GM12801 (cell line): ENCODE data around the gene FNTB.

ENCODE experiments used
- CTCF ChIP-seq: IDR thresholded peaks from one replicate; pipeline ENCODE4 v1.5.1; 2011; ENCODE audit warnings: control low read depth; ENCODE audit not compliant: insufficient read length; ENCODE audit errors: extremely low read depth

FNTB gene

GRCh38 chr14:65007202-65007601 is 20.5 kb downstream of the FNTB start:
- no peak for TF ChIP-seq CTCF

GRCh38 chr14:65010211-65010931 is 23.7 kb downstream of the FNTB start:
- TF ChIP-seq CTCF: no peak

GRCh38 chr14:65011538-65011937 is 24.8 kb downstream of the FNTB start:
- no peak for TF ChIP-seq CTCF

- TF ChIP-seq CTCF: no peak
Measured at GRCh38 chr14:65012353-65012752, 25.7 kb downstream of the FNTB start.

- no peak for TF ChIP-seq CTCF
Measured at GRCh38 chr14:65015391-65015790, 28.7 kb downstream of the FNTB start.

- TF ChIP-seq CTCF: no peak
Measured at GRCh38 chr14:65016471-65016870, 29.8 kb downstream of the FNTB start.

GRCh38 chr14:65019944-65020566 is 33.4 kb downstream of the FNTB start:
- TF ChIP-seq CTCF: no peak
